Aorta (tissue), 5 donors: Measurements from ENCODE around the gene MSANTD2. TPM values are rescaled to one million over a fixed set of nuclear protein-coding genes. Genes with fewer than 3 reads are reported as not detected.

Experiments used
- ATAC-seq: fragments of 200-7000 bp; cut with Tn5 transposase; one replicate; pipeline ENCODE4 v1.9.1; 2022; ENCODE audit warnings: moderate library complexity; ENCODE audit not compliant: low FRiP score
- DNase-seq, 2 donors: peaks; one replicate each; pipeline ENCODE4 v3.0.0-alpha.2; 2020
- H3K27ac ChIP-seq, 2 donors: one replicate each; pipeline ENCODE4 v1.5.1; 2013; ENCODE audit warnings: low read length in 2 of 2, mild to moderate bottlenecking in 2 of 2, moderate library complexity in 2 of 2, control low read depth in 1 of 2, inconsistent platforms in 1 of 2, low read depth in 1 of 2
- H3K27me3 ChIP-seq, 2 donors: one replicate each; pipeline ENCODE4 v1.6.1; 2013; ENCODE audit warnings: control low read depth in 1 of 2, low read length in 1 of 2, mild to moderate bottlenecking in 1 of 2, moderate library complexity in 1 of 2; ENCODE audit not compliant: insufficient read depth in 2 of 2, control insufficient read depth in 1 of 2
- H3K36me3 ChIP-seq, 2 donors: one replicate each; pipeline ENCODE4 v1.6.1; 2013; ENCODE audit warnings: control low read depth in 1 of 2, low read length in 1 of 2, mild to moderate bottlenecking in 1 of 2; ENCODE audit not compliant: insufficient read depth in 2 of 2, control insufficient read depth in 1 of 2
- H3K4me1 ChIP-seq, 2 donors: one replicate each; pipeline ENCODE4 v1.6.1; 2013; ENCODE audit warnings: low read length in 2 of 2, control low read depth in 1 of 2, mild to moderate bottlenecking in 1 of 2, moderate library complexity in 1 of 2; ENCODE audit not compliant: insufficient read depth in 2 of 2, control insufficient read depth in 1 of 2
- H3K4me3 ChIP-seq, 2 donors: one replicate each; pipeline ENCODE4 v1.5.1; 2013; ENCODE audit warnings: low read length in 2 of 2, control low read depth in 1 of 2, mild to moderate bottlenecking in 1 of 2
- H3K9me3 ChIP-seq: one replicate; pipeline ENCODE4 v1.6.1; 2013; ENCODE audit warnings: mild to moderate bottlenecking, low read length; ENCODE audit not compliant: control insufficient read depth
- WGBS, 2 donors: extraction: QIAGEN DNeasy Blood & Tissue Kit; methylation state at CpG; one replicate each; pipeline ENCODE4 v1.1.7; 2013; 5-methylcytosine and 5-hydroxymethylcytosine counted together
- intact Hi-C, 2 donors: fragments of 100-400 bp; cut with DNase I; formaldehyde crosslinking; loops; one replicate each; pipeline versions ENCODE4 v1.14.2 to v1.15.0; 2022
- polyA plus RNA-seq, 2 donors: library from polyadenylated mRNA; stranded (reverse); fragments of 200-250 nt; gene quantifications; one replicate each; pipeline ENCODE4 v1.2.3, GENCODE V29; 2013
- total RNA-seq, 2 donors: library from RNA; stranded (reverse); fragmentation: NEBNext Ultra II Directional; extraction: Animal tissue kit (Norgen Biotek cat#: 25700); gene quantifications; one replicate each; pipeline ENCODE4 v1.2.1, GENCODE V29; 2021
- donor health status: healthy with polysubstance abuse.
- donor health status: Bipolar disorder and iron deficiency.
- donor health status: DM: no; HTN: no; CAD: no.
- donor health status: DM: no; HTN: no; CAD: no.
- donor health status: DM: yes; HTN: yes; CAD: no.

Gene MSANTD2
- total and polyA plus RNA-seq, 4 donors = 6.3 to 23.6 (median 19.7) TPM

DNA sequence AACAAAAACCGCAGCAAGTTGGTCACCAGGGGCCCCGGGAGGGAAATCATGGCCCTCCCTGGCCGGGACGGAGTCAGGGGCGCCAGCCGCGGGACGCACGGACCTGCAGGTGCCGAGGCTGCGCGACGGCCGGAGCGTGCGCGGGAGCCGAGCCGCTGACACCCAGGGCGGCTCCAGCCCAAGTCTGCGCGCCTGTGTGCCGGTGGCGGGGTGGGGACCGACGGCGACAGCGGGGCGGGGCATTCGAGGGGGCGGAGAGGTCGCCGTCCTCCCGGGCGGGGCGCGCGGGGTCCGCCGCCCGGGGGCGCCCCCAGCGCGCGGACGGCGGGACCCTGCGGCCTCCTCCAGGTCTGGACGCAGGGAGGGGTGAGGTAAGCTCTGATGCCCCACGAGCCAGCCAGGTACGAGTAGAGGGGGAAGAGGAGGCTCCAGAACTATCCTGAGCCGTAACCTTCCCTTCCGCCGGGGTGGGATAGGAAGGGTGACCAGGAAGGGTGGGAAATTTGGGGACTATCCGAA is 38.0 kb downstream of the MSANTD2 start, which contains the start of gene ESAM:
Gene ESAM (minus strand): TSS at position 186 of the 519 bp plus-strand sequence. CDS start 136 bp downstream, at position 50.
- peak within 1 kb of the TSS; percentile 57 to 68 for H3K4me3 ChIP-seq
- H3K27me3 ChIP-seq = no peaks in the 10 kb centered on the region
- peaks cover 0 to 5% of the 10 kb centered on the region in 2 donors for H3K36me3 ChIP-seq
- H3K4me1 ChIP-seq = no peaks in the 10 kb centered on the region
- DNase-seq = peak; percentile 75 to 92
- H3K27ac ChIP-seq = peak within 1 kb of the TSS; percentile 32 to 34
- no peaks in the 10 kb centered on the region for H3K9me3 ChIP-seq
- WGBS, 2 donors = 1% methylated on average over 53 to 55 of the region's 55 CpGs
- intact Hi-C loops = loop anchor here (2.0 to 10.0 kb wide), 5 partner anchors 35 to 93 kb away; partner anchors contain the start of gene MSANTD2 (in 1 of the 2)
- ATAC-seq = peak; percentile 74

DNA sequence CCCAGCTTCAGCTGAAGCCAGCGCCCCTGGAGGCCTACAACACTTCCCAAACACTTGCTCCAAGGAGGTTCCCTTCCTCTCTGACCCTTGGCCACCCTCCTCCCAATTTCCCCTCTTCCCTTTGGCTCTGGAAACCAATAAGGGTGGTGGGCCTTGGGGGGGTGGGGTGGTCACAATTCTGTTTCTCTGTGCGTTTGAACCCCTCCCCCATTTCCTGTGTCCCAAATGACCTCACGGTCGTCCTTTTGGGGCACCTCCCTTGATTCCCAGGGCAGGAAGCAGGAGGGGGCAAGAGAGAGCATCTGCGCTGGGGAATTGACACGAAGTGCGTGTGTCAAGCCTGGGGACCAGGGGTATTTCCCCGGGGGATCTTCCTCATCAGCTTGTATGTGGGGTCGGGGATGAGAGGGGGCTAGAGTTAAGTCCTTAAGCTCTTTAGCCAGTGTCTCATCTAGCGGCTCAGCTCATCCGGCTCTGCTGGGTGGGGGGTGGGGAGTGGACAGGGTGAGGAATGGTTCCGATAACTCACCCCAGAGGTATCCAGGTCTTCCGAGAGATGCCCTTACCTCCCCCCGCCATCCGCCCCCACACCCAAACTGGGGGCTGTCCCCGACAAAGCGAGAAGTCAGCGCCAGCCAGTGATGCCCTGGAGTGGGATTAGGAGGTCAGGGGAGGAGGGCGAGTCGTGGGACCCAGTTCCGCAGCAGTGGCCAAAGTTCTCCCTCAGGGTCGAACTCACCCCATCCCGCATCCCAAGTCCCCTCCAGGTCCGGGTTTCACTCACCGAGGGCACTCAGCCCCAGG is 38.7 kb downstream of the MSANTD2 start:
- no peak for DNase-seq
- 25 to 27% methylated on average over 25 of the region's 25 CpGs for WGBS, 2 donors
- Histone ChIP-seq H3K9me3 (no peaks in the 10 kb centered on the region), H3K4me1 (no peaks in the 10 kb centered on the region), H3K27ac (peak overlapping the region; percentile 32 to 34), H3K4me3 (peak overlapping the region; percentile 57 to 68), H3K27me3 (no peaks in the 10 kb centered on the region), H3K36me3 (no peaks in the 10 kb centered on the region)
- intact Hi-C loops = loop anchor here (1.0 to 10.0 kb wide), 6 partner anchors 36 to 93 kb away; partner anchors contain the start of gene MSANTD2 (in 1 of the 2)
- ATAC-seq = no peak

DNA sequence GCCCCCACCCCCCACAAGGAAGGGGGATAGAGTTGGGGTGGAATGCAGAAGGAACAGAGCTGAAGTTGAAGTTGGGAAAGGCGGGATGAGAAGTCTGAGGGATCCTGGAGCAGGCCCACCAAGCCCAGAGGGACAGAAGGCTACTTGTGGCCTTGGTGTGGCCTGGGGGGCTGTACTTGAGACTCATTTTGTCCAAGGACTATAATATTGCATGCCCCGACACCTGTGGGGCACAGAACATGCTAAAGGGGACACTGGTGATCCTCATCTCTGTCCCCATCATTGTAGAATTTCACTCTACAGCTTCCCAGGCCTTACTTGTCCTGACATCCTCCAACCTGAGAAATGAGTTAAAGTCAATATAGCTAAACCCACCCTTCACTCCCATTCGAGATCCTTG is 39.4 kb downstream of the MSANTD2 start:
- ATAC-seq = no peak
- Histone ChIP-seq H3K27me3 (no peaks in the 10 kb centered on the region), H3K27ac (peak overlapping the region; percentile 32 to 49), H3K9me3 (no peaks in the 10 kb centered on the region), H3K4me3 (peak overlapping the region; percentile 49 to 68), H3K4me1 (no peaks in the 10 kb centered on the region), H3K36me3 (no peaks in the 10 kb centered on the region)
- 38 to 53% methylated on average over 3 of the region's 3 CpGs for WGBS, 2 donors
- no peak for DNase-seq
- intact Hi-C loops = loop anchor here (1.0 to 10.0 kb wide), 4 partner anchors 36 to 84 kb away; no protein-coding TSS in a partner anchor

DNA sequence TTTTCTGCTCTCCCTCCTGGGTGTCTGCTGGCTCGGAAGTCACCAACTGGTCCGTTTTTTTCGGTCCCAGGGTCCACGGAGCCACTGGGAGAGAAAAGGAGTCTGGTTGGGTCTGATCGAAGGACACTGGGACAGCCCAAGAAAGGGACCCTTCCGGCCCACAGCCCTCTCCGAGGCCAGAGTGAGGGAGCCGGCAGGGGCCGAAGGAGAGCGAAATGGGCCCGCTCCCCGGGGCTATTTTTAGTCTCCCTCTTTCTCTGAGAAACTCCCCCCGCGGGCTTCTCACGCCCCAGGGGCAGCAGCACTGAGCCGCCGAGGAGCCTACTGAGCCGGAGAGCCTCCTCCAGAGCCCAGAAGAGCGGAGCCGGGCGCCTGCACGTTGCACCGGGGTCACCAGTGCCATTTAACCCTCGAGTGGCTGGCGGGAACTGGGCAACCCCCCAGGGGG is 40.0 kb downstream of the MSANTD2 start:
- H3K4me3 ChIP-seq = peak overlapping the region; percentile 49 to 68
- no peaks in the 10 kb centered on the region for H3K9me3 ChIP-seq
- no peaks in the 10 kb centered on the region for H3K36me3 ChIP-seq
- no peaks in the 10 kb centered on the region for H3K27me3 ChIP-seq
- WGBS, 2 donors = 1 to 3% methylated on average over 22 to 25 of the region's 25 CpGs
- no peaks in the 10 kb centered on the region for H3K4me1 ChIP-seq
- peak overlapping the region; percentile 49 to 71 for H3K27ac ChIP-seq
- ATAC-seq = peak; percentile 42
- peak in 1 of 2 donors; percentile 84 for DNase-seq
- intact Hi-C loops = loop anchor here (5.0 to 10.0 kb wide), 3 partner anchors 37 to 77 kb away; no protein-coding TSS in a partner anchor

GRCh38 chr11:124759266-124760204 is 40.7 kb downstream of the MSANTD2 start:
- DNase-seq = no peak
- intact Hi-C loops = loop anchor here (5.0 to 10.0 kb wide), 3 partner anchors 38 to 78 kb away; no protein-coding TSS in a partner anchor
- H3K27me3 ChIP-seq = no peaks in the 10 kb centered on the region
- no peaks in the 10 kb centered on the region for H3K9me3 ChIP-seq
- H3K36me3 ChIP-seq = no peaks in the 10 kb centered on the region
- ATAC-seq = peak; percentile 55
- peak overlapping the region in 1 of 2 donors; percentile 71 for H3K27ac ChIP-seq
- H3K4me1 ChIP-seq = no peaks in the 10 kb centered on the region
- H3K4me3 ChIP-seq = peak overlapping the region; percentile 49 to 68
- 57 to 61% methylated on average over 48 to 52 of the region's 52 CpGs for WGBS, 2 donors

DNA sequence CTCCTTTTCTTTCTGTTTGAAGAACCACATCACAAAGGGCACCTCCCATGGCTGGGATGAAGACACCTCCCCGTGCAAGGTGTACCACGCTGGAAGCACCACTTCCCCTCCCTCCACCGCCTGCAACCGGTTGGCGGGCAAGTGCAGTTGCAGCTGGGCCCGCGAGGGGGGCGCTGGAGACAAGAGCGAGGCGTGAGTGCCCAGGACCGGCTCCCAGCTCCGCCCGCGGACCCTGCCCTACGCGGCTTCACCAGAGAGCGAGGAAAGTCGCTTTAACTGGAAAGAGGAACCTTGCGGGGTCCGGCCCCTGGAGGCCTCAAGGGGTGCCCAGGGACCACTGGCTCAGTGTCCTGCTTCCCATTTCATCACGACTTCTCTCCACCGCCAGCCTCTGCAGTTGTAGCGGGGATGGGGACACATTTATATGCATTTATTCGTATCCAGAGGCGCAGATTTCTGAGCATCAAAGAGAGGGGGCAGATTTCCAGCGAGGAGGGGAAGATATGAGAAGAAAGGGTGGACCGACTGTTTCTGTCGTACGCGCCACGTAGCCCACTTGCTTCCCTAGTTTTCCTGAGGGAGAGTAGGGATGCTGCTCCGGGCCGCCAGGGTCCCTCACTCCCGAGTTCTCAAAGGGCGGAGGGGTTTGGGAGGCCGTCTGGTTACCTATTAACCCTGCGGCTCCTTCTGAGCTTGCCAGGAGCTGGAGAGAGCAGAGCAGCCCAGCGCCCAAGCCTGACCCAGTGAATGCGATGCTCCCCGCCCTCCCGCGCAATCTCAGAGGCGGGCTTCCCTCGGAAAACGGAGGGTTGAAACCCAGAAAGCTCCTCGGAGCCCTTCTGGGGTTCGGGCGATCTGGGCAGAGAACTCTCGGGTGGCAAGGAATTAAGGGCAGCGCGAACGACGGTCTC is 41.6 kb downstream of the MSANTD2 start:
- ATAC-seq (peak; percentile 63), DNase-seq (peak; percentile 87 to 90)
- no peaks in the 10 kb centered on the region for H3K36me3 ChIP-seq
- H3K27me3 ChIP-seq = no peaks in the 10 kb centered on the region
- intact Hi-C loops = no loop called here
- no peaks in the 10 kb centered on the region for H3K9me3 ChIP-seq
- no peaks in the 10 kb centered on the region for H3K4me1 ChIP-seq
- 44 to 46% methylated on average over 45 to 53 of the region's 53 CpGs for WGBS, 2 donors
- H3K27ac ChIP-seq = no peak overlapping the region
- H3K4me3 ChIP-seq = no peak overlapping the region

DNA sequence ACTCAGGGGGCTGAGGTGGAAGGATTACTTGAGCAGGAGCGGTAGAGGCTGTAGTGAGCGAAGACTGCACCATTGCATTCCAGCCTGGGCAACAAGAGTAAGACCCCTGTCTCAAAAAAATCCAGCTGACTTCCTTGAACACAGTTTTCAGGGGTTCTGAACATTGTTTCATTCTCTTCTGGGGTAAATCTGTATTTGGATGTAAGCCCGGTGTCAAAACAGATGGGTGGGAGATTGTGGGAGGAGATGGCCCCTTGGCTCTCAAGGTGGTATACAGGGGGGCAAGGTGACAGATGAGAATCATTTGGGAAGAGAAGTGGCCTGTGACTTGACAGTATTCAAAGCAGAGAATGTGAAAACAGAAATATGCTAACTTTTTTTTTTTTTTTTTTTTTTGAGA is 42.9 kb downstream of the MSANTD2 start:
- H3K36me3 ChIP-seq = no peaks in the 10 kb centered on the region
- DNase-seq = no peak
- no peak overlapping the region for H3K27ac ChIP-seq
- no peaks in the 10 kb centered on the region for H3K9me3 ChIP-seq
- intact Hi-C loops = no loop called here
- no peak overlapping the region for H3K4me3 ChIP-seq
- H3K27me3 ChIP-seq = no peaks in the 10 kb centered on the region
- no peak for ATAC-seq
- H3K4me1 ChIP-seq = no peaks in the 10 kb centered on the region
- WGBS, 2 donors = 84 to 86% methylated on average over 3 of the region's 3 CpGs
